ENCODE data around the gene MTRR.
"Not testable (repeated sequence)": the region's sequence is repeated elsewhere in the genome, so short reads cannot be mapped to it uniquely, and the experiment has no call there.

The MTRR gene

DNA sequence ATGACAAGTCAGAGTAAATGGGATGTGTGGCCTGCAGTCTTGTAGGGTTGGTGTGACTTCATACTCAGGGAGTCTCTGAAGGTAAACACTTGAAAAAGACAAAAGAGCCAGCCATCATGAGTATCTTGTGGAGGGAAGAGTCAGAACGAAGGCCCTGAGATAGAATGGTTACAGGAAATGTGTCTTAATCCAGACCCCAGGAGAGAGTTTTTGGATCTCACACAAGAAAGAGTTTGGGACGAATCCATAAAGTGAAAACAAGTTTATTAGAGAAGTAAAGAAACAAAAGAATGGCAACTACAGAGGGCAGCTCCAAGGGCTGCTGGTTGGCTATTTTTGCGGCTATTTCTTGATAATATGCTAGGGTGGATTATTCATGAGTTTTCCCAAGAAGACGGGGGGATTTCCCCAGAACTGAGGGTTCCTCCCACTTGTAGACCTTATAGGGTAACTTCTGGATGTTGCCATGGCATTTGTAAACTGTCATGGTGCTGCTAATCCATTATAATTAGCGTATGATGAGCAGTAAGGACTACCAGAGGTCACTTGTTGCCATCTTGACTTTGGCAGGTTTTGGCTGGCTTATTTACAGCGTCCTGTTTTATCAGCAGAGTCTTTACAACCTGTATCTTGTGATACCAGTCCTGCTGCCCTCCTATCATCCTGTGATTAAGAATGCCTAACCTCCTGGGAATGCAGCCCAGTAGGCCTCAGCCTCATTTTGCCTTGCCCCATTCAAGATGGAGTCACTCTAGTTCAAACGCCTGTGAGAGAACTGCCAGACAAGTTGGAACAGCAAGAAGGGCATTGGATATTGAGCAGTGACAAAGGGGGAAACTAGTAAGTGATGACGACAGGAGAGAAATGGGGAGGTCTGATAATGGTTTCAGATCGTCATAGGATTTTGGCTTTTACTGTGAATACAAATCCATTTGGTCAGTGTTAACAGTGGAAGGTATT is 34.0 kb downstream of the MTRR start:
- DNase-seq = no peak

- peak; percentile 89 for DNase-seq
Measured at GRCh38 chr5:7904170-7904569, 35.2 kb downstream of the MTRR start.

DNA sequence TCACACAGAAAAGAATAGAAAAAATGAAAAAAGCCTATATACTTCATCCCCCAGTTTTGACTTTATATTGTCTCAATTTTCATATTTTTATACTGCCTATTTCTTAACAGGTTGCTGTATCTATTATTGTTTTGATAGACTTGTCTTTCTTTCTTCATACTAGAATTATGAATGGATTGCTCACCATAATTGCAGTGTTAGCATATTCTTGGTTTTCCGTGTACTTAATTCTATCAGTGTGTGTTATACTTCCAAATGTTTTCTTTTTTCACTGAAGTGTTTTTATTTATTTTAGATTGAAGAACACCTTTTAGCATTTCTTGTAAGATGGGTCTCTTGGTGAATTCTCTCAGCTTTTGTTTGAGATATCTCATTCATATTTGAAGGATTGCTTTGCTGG is 38.7 kb downstream of the MTRR start:
- no peak for DNase-seq

- no peak for DNase-seq
Measured at GRCh38 chr5:7908317-7908716, 39.4 kb downstream of the MTRR start.

- no peak for DNase-seq
Measured at GRCh38 chr5:7910738-7911428, 41.9 kb downstream of the MTRR start.

GRCh38 chr5:7911429-7911771 is 42.5 kb downstream of the MTRR start:
- not testable (repeated sequence) for DNase-seq

GRCh38 chr5:7916171-7916804 is 47.3 kb downstream of the MTRR start:
- peak; percentile 52 for DNase-seq

GRCh38 chr5:7917130-7918123 is 48.5 kb downstream of the MTRR start:
- no peak for DNase-seq

DNA sequence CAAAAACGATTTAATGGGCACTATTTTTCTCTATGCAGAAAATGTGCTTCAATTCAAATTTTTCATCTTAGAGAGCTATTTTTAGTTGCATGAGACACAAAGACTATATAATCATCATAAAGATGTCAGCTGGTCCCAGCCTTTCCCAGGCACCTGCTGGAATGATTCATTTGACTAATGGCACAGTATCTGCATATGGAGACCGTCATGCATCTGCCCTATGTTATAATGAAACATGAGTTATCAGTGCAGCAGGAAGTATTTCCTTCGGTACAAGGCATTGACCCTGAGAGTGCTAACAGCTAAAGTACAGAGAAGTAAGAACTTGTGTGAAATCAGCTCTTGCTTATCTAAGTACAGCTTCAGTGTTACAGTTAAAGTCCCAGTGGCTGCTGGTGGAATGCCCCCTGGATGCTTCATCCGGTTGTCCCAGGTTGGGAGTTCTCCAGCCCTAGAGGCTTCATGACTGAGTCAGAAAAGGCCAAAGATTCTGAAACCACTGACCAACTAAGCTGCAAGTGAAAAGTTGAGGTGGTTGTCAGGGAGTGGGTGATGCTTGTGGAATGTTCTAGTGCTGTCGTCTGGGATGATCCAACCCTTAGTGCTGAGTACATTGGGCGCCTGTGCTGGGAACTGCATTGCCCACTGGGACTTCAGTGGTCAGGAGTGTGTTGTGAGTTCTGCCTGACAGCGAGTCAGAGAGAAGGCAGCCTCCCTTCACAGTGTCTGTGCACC is 57.2 kb downstream of the MTRR start:
- peak; percentile 94 for DNase-seq

GRCh38 chr5:7926720-7927119 is 57.8 kb downstream of the MTRR start:
- DNase-seq = no peak

DNA sequence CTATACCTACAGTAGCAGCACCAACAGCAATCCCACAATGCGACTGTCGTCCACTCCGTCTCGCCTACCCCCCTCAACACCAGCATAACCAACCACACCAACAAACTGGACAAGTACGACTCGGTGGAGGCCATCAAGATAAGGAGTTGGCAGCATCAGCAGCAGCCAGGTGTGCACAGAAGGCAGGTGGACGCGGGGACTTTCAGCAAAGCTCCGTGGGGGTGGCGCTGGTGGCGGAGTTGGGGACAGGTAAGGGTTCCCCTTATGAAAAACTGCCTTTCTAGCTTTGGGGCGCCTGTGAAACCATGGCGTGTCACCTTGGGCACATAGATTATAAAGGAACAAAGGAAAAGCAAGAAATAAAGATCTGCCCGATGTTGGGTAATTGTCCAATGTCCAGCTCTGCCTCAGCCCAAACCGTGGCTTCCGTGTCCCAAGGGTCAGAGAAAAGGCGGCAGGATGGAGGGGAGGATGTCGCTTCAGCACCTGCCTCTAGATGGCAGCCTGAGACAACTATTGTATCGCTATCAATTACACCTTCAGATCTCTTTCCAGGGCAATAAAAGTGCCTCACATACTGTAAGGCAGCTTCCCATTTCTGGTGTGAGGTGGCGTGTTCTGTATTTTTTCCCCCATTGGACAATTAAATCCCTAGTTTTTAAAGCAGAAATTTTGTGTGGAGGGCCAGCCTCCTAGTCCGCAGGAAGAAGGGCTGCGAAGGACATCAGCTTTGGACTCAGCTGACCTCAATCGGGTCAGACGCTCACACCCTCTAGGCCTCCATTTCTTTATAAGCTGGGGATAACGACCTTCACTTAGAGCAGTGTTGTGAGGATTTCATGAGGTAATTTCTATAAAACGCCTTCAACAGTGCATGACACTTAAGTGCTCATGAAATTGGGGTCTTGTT is 58.8 kb downstream of the MTRR start:
- peak; percentile 67 for DNase-seq

- DNase-seq = no peak
Measured at GRCh38 chr5:7930011-7930410, 61.1 kb downstream of the MTRR start.

- no peak for DNase-seq
Measured at GRCh38 chr5:7941692-7942091, 72.7 kb downstream of the MTRR start.

- DNase-seq = no peak
Measured at GRCh38 chr5:7947301-7947700, 78.4 kb downstream of the MTRR start.

Data from EL (cell line).